HG03196 (cell line): Measurements from ENCODE around the gene PAFAH1B2.
"Not testable (repeated sequence)": the region's sequence is repeated elsewhere in the genome, so short reads cannot be mapped to it uniquely, and the experiment has no call there.

Experiments used
- ATAC-seq: cut with Tn5 transposase; IDR thresholded peaks from one replicate; pipeline ENCODE4 v1.9.1; 2021; ENCODE audit not compliant: unreplicated experiment

Gene PAFAH1B2, protein sequence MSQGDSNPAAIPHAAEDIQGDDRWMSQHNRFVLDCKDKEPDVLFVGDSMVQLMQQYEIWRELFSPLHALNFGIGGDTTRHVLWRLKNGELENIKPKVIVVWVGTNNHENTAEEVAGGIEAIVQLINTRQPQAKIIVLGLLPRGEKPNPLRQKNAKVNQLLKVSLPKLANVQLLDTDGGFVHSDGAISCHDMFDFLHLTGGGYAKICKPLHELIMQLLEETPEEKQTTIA

DNA sequence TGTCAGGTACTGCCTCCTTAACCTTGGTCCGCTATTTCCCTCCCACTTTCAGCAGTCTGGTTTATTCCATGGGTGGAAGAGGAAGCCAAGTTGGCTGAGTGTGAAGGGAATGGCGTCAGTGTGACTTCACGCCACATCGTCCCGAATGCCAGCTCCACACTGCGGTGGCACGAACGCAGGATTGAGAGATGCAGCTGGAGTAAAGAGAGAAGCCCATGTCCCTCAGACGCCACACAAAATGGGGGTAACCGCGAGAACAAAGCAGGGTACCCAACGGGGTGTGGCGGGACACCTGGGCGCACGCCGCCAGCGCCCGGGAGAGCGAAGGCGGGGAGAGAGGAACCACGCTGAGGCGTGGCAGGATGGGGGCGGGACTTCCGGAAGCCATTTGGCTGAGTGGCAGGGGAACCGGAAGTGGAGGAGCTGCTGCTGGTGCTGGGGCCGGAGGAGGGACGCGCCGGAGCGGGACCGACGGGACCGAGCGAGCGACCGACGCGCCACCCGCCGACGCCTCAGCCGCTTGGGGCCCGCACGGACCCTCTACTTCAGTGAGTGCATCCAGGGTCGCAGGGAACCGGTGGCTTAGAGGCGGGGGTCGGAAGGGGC lies at the start of gene PAFAH1B2:
PAFAH1B2 (plus strand) TSS at position 417 of the 606 bp plus-strand sequence. CDS start 8,161 bp downstream, outside the sequence.
- ATAC-seq: peak; percentile 96

DNA sequence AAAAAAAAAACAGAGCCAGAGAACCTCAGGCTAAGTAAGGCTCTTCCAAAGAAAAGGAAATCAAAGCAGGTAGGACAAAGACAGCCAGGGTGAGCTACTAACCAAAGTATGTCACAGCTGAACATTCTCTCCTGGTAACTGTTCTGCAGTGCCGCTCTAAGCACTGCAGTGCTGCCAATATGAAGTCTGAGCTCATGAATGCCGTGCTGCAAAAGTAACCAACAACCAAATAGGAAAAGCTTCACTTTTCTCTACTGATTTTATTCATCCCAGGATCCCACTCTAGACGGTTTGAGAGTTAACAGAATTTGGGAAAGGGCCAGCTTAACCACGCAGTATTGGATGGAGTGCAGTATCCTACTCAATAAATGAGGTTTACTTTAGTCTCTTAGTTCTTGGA lies 49.3 kb upstream of the PAFAH1B2 start:
- ATAC-seq: no peak

DNA sequence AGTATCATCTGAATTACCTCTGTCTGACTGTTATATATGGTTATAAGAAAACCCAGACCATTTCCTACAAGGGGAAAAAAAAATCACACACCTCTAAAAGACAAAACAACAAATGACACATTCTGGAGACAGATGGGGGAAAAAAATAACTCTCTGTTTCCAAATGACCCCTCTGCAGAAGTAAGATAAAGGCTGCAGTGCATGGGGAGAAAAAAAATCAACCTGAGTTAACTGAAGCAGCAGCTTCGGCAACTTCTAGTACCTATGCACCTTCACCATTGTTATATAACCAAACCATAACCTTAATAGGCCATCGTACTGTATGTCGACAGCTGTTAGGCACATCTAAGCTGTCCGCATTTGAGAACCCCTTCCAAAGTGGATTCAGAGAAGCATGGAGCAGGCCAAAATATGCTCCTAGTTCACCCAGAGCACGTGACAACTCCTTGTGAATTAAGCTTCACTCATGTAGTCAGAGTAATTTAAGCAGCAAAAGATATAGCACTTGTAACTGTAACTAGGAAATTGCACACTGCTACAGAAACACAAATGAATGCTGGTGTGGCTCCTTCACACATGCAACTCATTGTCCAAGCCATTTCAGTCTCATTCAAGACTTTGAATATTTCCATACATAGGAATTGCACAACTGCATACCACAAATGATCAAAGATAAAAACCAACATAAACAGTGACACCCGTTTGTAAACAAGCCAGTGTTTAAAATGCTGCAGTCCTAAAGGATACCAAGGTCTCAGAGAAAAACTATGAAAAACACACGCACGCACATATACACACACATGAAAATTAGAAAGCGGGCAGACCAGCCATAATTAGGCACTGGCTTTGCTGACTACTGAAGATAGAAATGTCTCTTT lies 48.6 kb upstream of the PAFAH1B2 start:
- ATAC-seq: no peak

DNA sequence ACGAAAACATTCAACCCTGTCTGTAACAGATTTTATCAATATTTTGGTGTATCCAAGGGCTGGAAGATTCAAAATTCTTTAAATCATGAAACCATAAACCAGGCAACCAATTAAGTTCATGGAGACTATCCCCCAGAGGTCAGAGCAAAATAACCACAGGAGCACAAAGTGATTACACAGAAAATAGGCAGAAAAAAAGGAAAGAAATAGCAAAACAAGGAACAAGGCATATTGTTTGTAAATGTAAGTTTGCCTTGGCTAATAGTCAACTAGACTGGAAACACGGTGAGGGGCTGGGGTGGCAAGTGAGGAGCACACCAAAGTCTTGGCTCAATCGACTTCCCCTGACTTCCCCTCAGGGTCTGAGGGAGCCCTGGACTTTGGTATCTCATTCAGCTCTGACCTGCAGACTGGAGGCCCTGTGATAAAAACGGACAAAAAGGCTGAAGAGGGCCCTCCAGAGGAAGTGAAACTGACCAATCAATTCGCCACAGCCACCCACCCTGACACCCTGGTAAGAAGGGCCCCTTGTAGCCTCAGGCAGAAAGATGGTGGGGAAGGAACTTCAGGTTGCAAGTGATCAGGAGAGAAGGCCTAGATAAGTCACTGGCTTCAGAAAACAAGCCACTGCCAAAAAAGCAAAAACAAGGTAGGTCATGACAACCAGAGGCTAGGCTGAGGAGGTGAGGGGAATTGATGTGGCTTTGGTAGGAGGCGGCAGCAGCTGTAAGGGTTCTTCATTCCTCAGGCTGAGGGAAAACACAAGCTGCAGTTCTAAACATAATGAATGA lies 47.7 kb upstream of the PAFAH1B2 start:
- no peak for ATAC-seq

DNA sequence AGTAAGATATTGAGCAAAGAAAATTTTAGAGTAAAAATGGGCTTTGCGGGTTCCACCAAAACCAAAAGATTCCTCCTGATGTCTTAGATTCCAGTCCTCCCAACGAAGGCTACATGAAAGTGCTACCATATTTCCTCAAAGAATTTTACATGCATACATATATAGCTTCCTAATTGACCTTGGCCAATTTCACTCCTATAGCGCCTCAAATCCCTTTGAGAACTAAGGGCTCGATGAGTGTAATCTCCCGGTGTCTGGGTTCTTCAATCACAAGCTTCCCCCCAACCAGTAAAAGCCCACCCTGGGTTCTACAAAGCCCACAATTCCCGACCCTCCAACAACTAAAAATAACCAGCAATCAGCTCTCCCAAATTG lies 47.1 kb upstream of the PAFAH1B2 start:
- ATAC-seq: no peak

- peak; percentile 10 for ATAC-seq
These were observed 46.5 kb upstream of the PAFAH1B2 start for GRCh38 chr11:117097389-117098268.

GRCh38 chr11:117098269-117099232 lies 45.5 kb upstream of the PAFAH1B2 start, which contains the start of gene SIK3:
SIK3 (minus strand) TSS chr11:117098428; CDS start chr11:117098415, 13 bp downstream.
- peak; percentile 75 for ATAC-seq

DNA sequence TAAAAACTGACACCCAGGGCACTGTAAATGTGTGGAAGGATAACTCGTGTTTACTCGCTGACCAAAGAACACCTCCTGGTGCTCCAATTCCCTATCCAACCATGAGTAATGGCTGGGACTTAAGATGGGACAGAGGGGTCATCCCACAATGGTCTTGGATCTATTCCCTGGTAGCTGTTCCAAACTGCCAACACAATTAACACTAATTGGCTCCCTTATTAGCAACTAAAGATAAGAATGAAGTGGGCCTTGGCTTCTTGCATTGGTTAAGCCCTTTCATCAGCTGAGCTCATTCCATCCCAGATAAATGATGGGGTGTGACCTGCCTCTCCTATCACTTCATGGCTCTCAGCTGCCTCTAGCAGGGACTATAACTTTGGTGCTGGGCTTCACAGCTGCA lies 44.4 kb upstream of the PAFAH1B2 start:
- no peak for ATAC-seq

DNA sequence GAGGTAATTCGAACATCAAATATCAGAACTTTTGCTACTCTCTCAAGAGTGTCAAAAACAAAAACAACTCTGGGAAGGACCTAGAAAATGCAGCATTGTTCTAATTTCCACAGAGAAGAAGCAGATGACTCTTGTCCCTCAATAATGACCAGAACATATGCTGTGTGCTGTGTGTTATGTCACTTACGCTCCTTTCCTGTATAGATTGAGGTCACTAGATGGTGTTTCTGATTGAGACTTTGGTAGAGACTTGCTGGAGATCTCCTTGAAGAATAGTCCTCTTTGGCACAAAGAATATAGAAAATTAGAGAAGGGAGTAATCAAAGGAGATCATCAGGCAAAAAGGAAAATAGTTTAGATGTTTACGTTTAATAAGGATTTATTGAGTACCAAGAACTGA lies 43.5 kb upstream of the PAFAH1B2 start:
- no peak for ATAC-seq

GRCh38 chr11:117107701-117108590 lies 36.1 kb upstream of the PAFAH1B2 start:
- ATAC-seq: no peak

DNA sequence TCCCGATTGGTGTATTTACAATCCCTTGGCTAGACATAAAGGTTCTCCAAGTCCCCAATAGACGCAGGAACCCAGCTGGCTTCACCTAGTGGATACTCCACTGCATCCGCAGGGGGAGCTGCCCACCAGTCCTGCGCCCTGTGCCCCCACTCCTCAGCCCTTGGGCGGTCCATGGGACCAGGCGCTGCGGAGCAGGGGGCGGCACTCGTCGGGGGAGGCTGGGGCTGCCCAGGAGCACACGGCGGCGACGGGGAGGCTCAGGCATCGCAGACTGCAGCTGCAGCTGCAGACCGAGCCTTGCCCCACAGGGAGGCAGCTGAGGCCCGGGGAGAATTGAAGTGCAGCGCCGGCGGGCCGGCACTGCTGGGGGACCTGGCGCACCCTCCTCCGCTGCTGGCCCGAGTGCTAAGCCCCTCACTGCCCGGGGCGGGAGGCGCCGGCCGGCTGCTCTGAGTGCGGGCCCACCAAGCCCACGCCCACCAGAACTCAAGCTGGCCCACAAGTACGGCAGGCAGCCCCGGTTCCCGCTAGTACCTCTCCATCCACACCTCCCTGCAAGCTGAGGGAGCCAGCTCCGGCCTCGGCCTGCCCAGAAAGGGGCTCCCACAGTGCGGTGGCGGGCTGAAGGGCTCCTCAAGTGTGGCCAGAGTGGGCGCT lies 33.7 kb upstream of the PAFAH1B2 start:
- no peak for ATAC-seq

DNA sequence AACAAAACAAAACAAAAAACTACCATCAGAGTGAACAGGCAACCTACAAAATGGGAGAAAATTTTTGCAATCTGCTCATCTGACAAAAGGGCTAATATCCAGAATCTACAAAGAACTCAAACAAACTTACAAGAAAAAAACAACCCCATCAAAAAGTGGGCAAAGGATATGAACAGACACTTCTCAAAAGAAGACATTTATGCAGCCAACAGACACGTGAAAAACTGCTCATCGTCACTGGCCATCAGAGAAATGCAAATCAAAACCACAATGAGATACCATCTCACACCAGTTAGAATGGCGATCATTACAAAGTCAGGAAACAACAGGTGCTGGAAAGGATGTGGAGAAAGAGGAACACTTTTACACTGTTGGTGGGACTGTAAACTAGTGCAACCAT lies 31.6 kb upstream of the PAFAH1B2 start:
- not testable (repeated sequence) for ATAC-seq

DNA sequence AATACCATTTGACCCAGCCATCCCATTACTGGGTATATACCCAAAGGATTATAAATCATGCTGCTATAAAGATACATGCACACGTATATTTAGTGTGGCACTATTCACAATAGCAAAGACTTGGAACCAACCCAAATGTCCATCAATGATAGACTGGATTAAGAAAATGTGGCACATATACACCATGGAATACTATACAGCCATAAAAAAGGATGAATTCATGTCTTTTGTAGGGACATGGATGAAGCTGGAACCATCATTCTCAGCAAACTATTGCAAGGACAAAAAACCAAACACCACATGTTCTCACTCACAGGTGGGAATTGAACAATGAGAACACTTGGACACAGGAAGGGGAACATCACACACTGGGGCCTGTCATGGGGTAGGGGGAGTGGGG lies 31.1 kb upstream of the PAFAH1B2 start:
- not testable (repeated sequence) for ATAC-seq

GRCh38 chr11:117117681-117118080 lies 26.4 kb upstream of the PAFAH1B2 start:
- no peak for ATAC-seq

DNA sequence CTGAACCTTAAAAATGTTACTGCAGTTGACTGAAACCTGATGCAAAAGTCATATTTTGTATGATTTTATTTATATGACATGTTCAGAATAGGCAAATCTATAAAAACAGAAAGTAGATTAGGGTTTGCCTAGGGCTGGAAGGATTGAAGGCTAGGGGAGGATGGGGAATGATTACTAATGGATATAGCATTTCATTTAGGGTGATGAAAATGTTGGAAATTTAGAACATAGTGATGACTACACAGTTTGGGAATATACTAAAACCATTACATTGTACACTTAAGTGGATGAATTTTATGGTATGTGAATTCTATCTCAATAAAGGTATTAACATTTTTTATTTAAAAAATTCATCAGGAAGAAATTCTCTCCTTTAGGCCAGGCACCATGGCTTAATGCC lies 22.9 kb upstream of the PAFAH1B2 start:
- ATAC-seq: no peak

DNA sequence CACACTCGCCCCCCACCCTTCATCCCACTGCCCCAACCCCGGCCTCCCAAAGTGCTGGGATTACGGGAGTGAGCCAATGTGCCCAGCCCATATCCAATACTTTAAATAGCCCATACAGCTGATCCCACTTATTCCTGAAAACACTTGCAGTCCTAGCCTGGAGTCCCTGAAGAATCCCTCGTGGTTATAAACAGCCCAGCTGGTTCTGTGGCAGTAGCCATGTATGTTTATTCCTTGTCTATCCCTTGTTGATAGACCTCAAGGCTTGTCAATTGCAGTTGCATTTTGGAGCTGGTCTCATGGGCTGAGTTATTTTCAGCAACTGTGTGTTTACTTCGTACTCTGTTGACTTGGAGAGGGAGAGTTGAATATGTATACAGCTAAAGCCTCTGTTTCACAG lies 21.5 kb upstream of the PAFAH1B2 start:
- no peak for ATAC-seq

DNA sequence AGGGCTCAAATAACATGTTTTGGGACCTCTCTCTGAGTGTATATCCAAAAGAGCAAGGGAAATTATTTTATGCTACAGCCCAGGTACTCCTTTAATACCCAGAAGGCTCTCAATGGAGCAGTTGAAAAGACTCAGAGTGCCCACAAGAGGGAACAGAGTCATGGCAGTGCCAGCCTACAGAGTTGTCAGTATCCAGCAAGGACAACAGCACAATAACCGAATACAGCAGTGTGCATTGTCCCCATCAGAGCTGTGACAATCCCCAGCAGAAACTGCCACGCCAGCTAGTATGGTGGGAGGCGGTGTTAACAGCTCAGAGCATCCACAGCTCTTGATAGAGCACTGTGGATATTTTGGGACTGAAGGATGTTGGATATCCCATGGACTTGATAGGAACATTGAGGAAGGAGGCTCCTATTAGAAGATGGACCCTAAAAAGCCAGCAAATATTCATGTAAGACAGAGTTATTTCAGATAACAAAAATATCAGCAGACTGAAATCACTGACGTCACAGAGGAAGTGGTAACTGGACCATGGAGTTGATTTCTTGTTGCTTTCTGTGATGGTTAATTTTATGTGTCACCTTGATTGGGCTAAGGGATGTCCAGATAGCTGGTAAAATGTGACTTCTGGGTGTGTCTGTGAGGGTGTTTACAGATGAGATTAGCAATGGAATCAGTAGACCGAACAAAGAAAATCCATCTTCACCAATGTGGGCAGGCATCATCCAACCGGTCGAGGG lies 17.7 kb upstream of the PAFAH1B2 start:
- ATAC-seq: no peak
